Astrocyte of the spinal cord (primary cell): ENCODE measurements around the gene DRC7.

Experiments used
- DNase-seq: peaks from one replicate; pipeline ENCODE4 v3.0.0; 2011; ENCODE audit warnings: low read depth, low spot score
- H3K4me3 ChIP-seq: 2 replicates; pipeline ENCODE4 v1.5.1; 2011; ENCODE audit warnings: low read depth, mild to moderate bottlenecking, low read length, moderate library complexity
- CTCF ChIP-seq: IDR thresholded peaks from 2 replicates; pipeline ENCODE4 v1.5.1; 2012; ENCODE audit warnings: low read depth, mild to moderate bottlenecking, low read length, inconsistent platforms
- in situ Hi-C: cut with HindIII; loops from 2 replicates; pipeline ENCODE4 v1.10.0; 2017; ENCODE audit warnings: low sequenced_read_pairs

The DRC7 gene

GRCh38 chr16:57720142-57720575 lies 25.6 kb downstream of the DRC7 start:
- in situ Hi-C loops, result no loop called here

GRCh38 chr16:57721356-57722209 lies 27.0 kb downstream of the DRC7 start:
- H3K4me3 ChIP-seq, result no peak overlapping the region
- DNase-seq, result no peak
- TF ChIP-seq CTCF, result no peak
- in situ Hi-C loops, result no loop called here

More at GRCh38 chr16:57720142-57720575, 25.6 kb downstream of the DRC7 start:
- no peak overlapping the region for H3K4me3 ChIP-seq
- TF ChIP-seq CTCF, result peak; percentile 75
- peak; percentile 50 for DNase-seq

GRCh38 chr16:57722210-57722499 lies 27.5 kb downstream of the DRC7 start:
- no peak for DNase-seq
- no peak overlapping the region for H3K4me3 ChIP-seq
- in situ Hi-C loops, result no loop called here
- TF ChIP-seq CTCF, result no peak

- H3K4me3 ChIP-seq, result no peak overlapping the region
- no peak for DNase-seq
- in situ Hi-C loops, result no loop called here
- no peak for TF ChIP-seq CTCF
Measured at GRCh38 chr16:57722651-57723050, 28.0 kb downstream of the DRC7 start.

- in situ Hi-C loops, result no loop called here
- DNase-seq, result no peak
Measured at GRCh38 chr16:57723170-57723569, 28.6 kb downstream of the DRC7 start.

GRCh38 chr16:57724531-57724930 lies 29.9 kb downstream of the DRC7 start:
- in situ Hi-C loops, result no loop called here
- TF ChIP-seq CTCF, result no peak
- no peak overlapping the region for H3K4me3 ChIP-seq
- DNase-seq, result no peak

More at GRCh38 chr16:57723170-57723569, 28.6 kb downstream of the DRC7 start:
- no peak overlapping the region for H3K4me3 ChIP-seq
- peak; percentile 28 for TF ChIP-seq CTCF
